ENCODE results near the gene PRKG1.
"Not testable (repeated sequence)": the region's sequence is repeated elsewhere in the genome, so short reads cannot be mapped to it uniquely, and the experiment has no call there.

PRKG1 gene

GRCh38 chr10:51386248-51386885, 312.1 kb downstream of the PRKG1 start:
- no peak overlapping the region for H3K4me3 Mint-ChIP-seq
- H3K27me3 Mint-ChIP-seq (ENCODE audit: low read depth), result no peaks in the 10 kb centered on the region
- DNase-seq (ENCODE audit: low spot score), result no peak
- no peak overlapping the region for H3K27ac Mint-ChIP-seq
- H3K4me1 Mint-ChIP-seq (ENCODE audit: low read depth), result no peaks in the 10 kb centered on the region
- no peaks in the 10 kb centered on the region for H3K9me3 Mint-ChIP-seq
- no peaks in the 10 kb centered on the region for H3K36me3 Mint-ChIP-seq (ENCODE audit: low read depth)

GRCh38 chr10:51389415-51390321, 315.4 kb downstream of the PRKG1 start:
- Mint-ChIP-seq H3K27ac (no peak overlapping the region), H3K9me3 (no peaks in the 10 kb centered on the region), H3K36me3 (ENCODE audit: low read depth) (no peaks in the 10 kb centered on the region), H3K27me3 (ENCODE audit: low read depth) (no peaks in the 10 kb centered on the region), H3K4me3 (no peak overlapping the region), H3K4me1 (ENCODE audit: low read depth) (no peaks in the 10 kb centered on the region)
- peak; percentile 5 for DNase-seq (ENCODE audit: low spot score)

DNA sequence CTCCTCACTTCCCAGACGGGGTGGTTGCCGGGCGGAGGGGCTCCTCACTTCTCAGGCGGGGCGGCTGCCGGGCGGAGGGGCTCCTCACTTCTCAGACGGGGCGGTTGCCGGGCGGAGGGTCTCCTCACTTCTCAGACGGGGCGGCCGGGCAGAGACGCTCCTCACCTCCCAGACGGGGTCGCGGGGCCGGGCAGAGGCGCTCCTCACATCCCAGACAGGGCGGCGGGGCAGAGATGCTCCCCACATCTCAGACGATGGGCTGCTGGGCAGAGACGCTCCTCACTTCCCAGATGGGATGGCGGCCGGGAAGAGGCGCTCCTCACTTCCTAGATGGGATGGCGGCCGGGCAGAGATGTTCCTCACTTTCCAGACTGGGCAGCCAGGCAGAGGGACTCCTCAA, 318.7 kb downstream of the PRKG1 start:
- not testable (repeated sequence) for H3K4me1 Mint-ChIP-seq (ENCODE audit: low read depth); H3K27me3 Mint-ChIP-seq (ENCODE audit: low read depth); DNase-seq (ENCODE audit: low spot score); H3K9me3 Mint-ChIP-seq; H3K36me3 Mint-ChIP-seq (ENCODE audit: low read depth); H3K27ac Mint-ChIP-seq; H3K4me3 Mint-ChIP-seq

DNA sequence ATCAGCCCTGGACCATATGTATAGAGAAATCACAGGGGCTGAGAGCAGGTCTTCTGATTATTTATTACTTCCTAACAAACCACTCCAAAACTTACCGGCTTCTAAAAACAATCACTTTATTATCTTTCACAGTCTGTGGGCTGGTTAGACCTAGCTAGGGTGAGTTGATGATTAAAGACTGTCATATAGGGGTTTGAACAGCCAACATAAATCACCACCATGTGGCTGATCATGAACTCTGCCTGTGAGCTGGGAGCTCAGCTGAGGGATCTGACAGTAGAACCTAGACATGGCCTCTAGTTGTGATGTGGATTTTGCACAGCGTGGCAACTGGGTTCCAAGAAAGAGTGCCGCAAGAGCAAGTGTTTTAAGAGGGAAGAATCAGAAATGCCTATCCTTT, 319.8 kb downstream of the PRKG1 start:
- no peaks in the 10 kb centered on the region for H3K4me1 Mint-ChIP-seq (ENCODE audit: low read depth)
- H3K36me3 Mint-ChIP-seq (ENCODE audit: low read depth), result no peaks in the 10 kb centered on the region
- no peak for DNase-seq (ENCODE audit: low spot score)
- no peak overlapping the region for H3K27ac Mint-ChIP-seq
- H3K27me3 Mint-ChIP-seq (ENCODE audit: low read depth), result no peaks in the 10 kb centered on the region
- H3K4me3 Mint-ChIP-seq, result no peak overlapping the region
- H3K9me3 Mint-ChIP-seq, result no peaks in the 10 kb centered on the region

- Mint-ChIP-seq H3K27ac (no peak overlapping the region), H3K36me3 (ENCODE audit: low read depth) (no peaks in the 10 kb centered on the region), H3K4me1 (ENCODE audit: low read depth) (no peaks in the 10 kb centered on the region), H3K4me3 (no peak overlapping the region), H3K27me3 (ENCODE audit: low read depth) (no peaks in the 10 kb centered on the region), H3K9me3 (no peaks in the 10 kb centered on the region)
- DNase-seq (ENCODE audit: low spot score), result no peak
Observed at GRCh38 chr10:51397244-51397643, 323.0 kb downstream of the PRKG1 start.

GRCh38 chr10:51397695-51398094, 323.4 kb downstream of the PRKG1 start:
- Mint-ChIP-seq H3K36me3 (ENCODE audit: low read depth) (no peaks in the 10 kb centered on the region), H3K4me1 (ENCODE audit: low read depth) (no peaks in the 10 kb centered on the region), H3K27me3 (ENCODE audit: low read depth) (no peaks in the 10 kb centered on the region), H3K27ac (no peak overlapping the region), H3K9me3 (no peaks in the 10 kb centered on the region), H3K4me3 (no peak overlapping the region)
- DNase-seq (ENCODE audit: low spot score), result no peak

DNA sequence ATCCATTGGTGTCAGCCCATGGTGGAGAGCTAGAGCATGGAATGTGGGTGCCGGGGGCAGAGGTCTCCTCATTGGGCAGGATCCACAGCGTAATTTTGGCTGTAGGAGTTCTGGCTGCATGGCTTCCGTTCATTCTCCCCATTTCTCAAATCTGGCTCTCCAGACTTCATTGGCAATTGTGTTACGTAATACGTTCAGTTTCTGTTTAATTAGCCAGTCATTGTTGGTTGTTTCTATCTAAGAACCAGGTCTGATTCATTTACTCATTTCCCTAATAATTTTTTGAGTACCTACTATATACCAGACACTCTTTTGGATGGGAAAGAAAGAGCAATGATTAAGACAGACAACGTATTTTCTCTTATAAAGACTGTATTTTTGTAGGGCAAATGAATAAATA, 325.6 kb downstream of the PRKG1 start:
- Mint-ChIP-seq H3K27ac (no peak overlapping the region), H3K9me3 (no peaks in the 10 kb centered on the region), H3K36me3 (ENCODE audit: low read depth) (no peaks in the 10 kb centered on the region), H3K4me3 (no peak overlapping the region), H3K4me1 (ENCODE audit: low read depth) (no peaks in the 10 kb centered on the region), H3K27me3 (ENCODE audit: low read depth) (no peaks in the 10 kb centered on the region)
- no peak for DNase-seq (ENCODE audit: low spot score)

- Mint-ChIP-seq H3K27ac (no peak overlapping the region), H3K4me1 (ENCODE audit: low read depth) (no peaks in the 10 kb centered on the region), H3K4me3 (no peak overlapping the region), H3K27me3 (ENCODE audit: low read depth) (no peaks in the 10 kb centered on the region), H3K36me3 (ENCODE audit: low read depth) (no peaks in the 10 kb centered on the region), H3K9me3 (no peaks in the 10 kb centered on the region)
- DNase-seq (ENCODE audit: low spot score), result no peak
Observed at GRCh38 chr10:51400392-51401096, 326.3 kb downstream of the PRKG1 start.

GRCh38 chr10:51403521-51403920, 329.2 kb downstream of the PRKG1 start:
- H3K27me3 Mint-ChIP-seq (ENCODE audit: low read depth), result no peaks in the 10 kb centered on the region
- no peak for DNase-seq (ENCODE audit: low spot score)
- H3K4me3 Mint-ChIP-seq, result no peak overlapping the region
- no peaks in the 10 kb centered on the region for H3K9me3 Mint-ChIP-seq
- no peak overlapping the region for H3K27ac Mint-ChIP-seq
- H3K4me1 Mint-ChIP-seq (ENCODE audit: low read depth), result no peaks in the 10 kb centered on the region
- no peaks in the 10 kb centered on the region for H3K36me3 Mint-ChIP-seq (ENCODE audit: low read depth)

- Mint-ChIP-seq H3K27ac (no peak overlapping the region), H3K27me3 (ENCODE audit: low read depth) (no peaks in the 10 kb centered on the region), H3K36me3 (ENCODE audit: low read depth) (no peaks in the 10 kb centered on the region), H3K4me3 (no peak overlapping the region), H3K4me1 (ENCODE audit: low read depth) (no peaks in the 10 kb centered on the region), H3K9me3 (no peaks in the 10 kb centered on the region)
- no peak for DNase-seq (ENCODE audit: low spot score)
Observed at GRCh38 chr10:51405580-51406351, 331.5 kb downstream of the PRKG1 start.

- no peaks in the 10 kb centered on the region for H3K36me3 Mint-ChIP-seq (ENCODE audit: low read depth)
- no peaks in the 10 kb centered on the region for H3K9me3 Mint-ChIP-seq
- no peaks in the 10 kb centered on the region for H3K4me1 Mint-ChIP-seq (ENCODE audit: low read depth)
- H3K27ac Mint-ChIP-seq, result no peak overlapping the region
- no peak overlapping the region for H3K4me3 Mint-ChIP-seq
- H3K27me3 Mint-ChIP-seq (ENCODE audit: low read depth), result no peaks in the 10 kb centered on the region
- DNase-seq (ENCODE audit: low spot score), result no peak
Observed at GRCh38 chr10:51406581-51406980, 332.3 kb downstream of the PRKG1 start.

GRCh38 chr10:51416494-51416893, 342.2 kb downstream of the PRKG1 start:
- H3K4me1 Mint-ChIP-seq (ENCODE audit: low read depth), result no peaks in the 10 kb centered on the region
- no peak for DNase-seq (ENCODE audit: low spot score)
- no peak overlapping the region for H3K27ac Mint-ChIP-seq
- H3K36me3 Mint-ChIP-seq (ENCODE audit: low read depth), result no peaks in the 10 kb centered on the region
- no peaks in the 10 kb centered on the region for H3K27me3 Mint-ChIP-seq (ENCODE audit: low read depth)
- no peaks in the 10 kb centered on the region for H3K9me3 Mint-ChIP-seq
- no peak overlapping the region for H3K4me3 Mint-ChIP-seq

GRCh38 chr10:51419196-51420093, 345.2 kb downstream of the PRKG1 start:
- no peaks in the 10 kb centered on the region for H3K9me3 Mint-ChIP-seq

More at GRCh38 chr10:51419196-51420093, 345.2 kb downstream of the PRKG1 start:
- no peaks in the 10 kb centered on the region for H3K36me3 Mint-ChIP-seq (ENCODE audit: low read depth)
- H3K27me3 Mint-ChIP-seq (ENCODE audit: low read depth), result no peaks in the 10 kb centered on the region
- H3K27ac Mint-ChIP-seq, result no peak overlapping the region
- DNase-seq (ENCODE audit: low spot score), result no peak
- H3K4me3 Mint-ChIP-seq, result no peak overlapping the region
- H3K4me1 Mint-ChIP-seq (ENCODE audit: low read depth), result peaks cover 1% of the 10 kb centered on the region
